Liver (tissue), 9 donors: ENCODE measurements around the gene OSBP2. TPM values are rescaled to one million over a fixed set of nuclear protein-coding genes. Genes with fewer than 3 reads are reported as not detected.

Experiments used
- DNase-seq: peaks from one replicate; pipeline ENCODE4 v3.0.0-alpha.2; 2017; ENCODE audit warnings: low spot score
- H3K27ac ChIP-seq, 2 donors: one replicate each; pipeline ENCODE4 v1.7.0; 2013; ENCODE audit warnings: inconsistent platforms in 2 of 2, low read length in 2 of 2, control low read depth in 1 of 2, low read depth in 1 of 2, mild to moderate bottlenecking in 1 of 2
- H3K27me3 ChIP-seq, 4 donors: one replicate each; pipeline versions ENCODE4 v1.6.1 to v1.7.0; 2013; ENCODE audit warnings: low read length in 3 of 4, inconsistent platforms in 1 of 4, mild to moderate bottlenecking in 1 of 4, moderate library complexity in 1 of 4; ENCODE audit not compliant: control insufficient read depth in 4 of 4, insufficient read depth in 4 of 4
- H3K36me3 ChIP-seq, 4 donors: one replicate each; pipeline versions ENCODE4 v1.6.1 to v1.7.0; 2013; ENCODE audit warnings: low read length in 3 of 4, mild to moderate bottlenecking in 3 of 4, low read depth in 1 of 4, moderate library complexity in 1 of 4; ENCODE audit not compliant: control insufficient read depth in 4 of 4, insufficient read depth in 3 of 4
- H3K4me1 ChIP-seq, 4 donors: one replicate each; pipeline versions ENCODE4 v1.6.1 to v1.7.0; 2013; ENCODE audit warnings: low read length in 3 of 4, mild to moderate bottlenecking in 3 of 4, moderate library complexity in 1 of 4; ENCODE audit not compliant: control insufficient read depth in 4 of 4, insufficient read depth in 4 of 4
- H3K4me3 ChIP-seq, 3 donors: one replicate each; pipeline versions ENCODE4 v1.6.1 to v1.7.0; 2013; ENCODE audit warnings: low read length in 3 of 3, control low read depth in 1 of 3, low read depth in 1 of 3, mild to moderate bottlenecking in 1 of 3
- H3K9ac ChIP-seq, 2 donors: one replicate each; pipeline ENCODE4 v1.7.0; 2013; ENCODE audit warnings: low read length in 2 of 2, mild to moderate bottlenecking in 2 of 2, moderate library complexity in 2 of 2, control low read depth in 1 of 2, low read depth in 1 of 2
- H3K9me3 ChIP-seq, 4 donors: one replicate each; pipeline versions ENCODE4 v1.6.1 to v1.7.0; 2013; ENCODE audit warnings: low read length in 3 of 4; ENCODE audit not compliant: control insufficient read depth in 4 of 4
- ATF3 ChIP-seq: IDR thresholded peaks from 2 replicates; pipeline ENCODE4 v1.6.1; 2016; ENCODE audit warnings: antibody characterized with exemption
- CTCF ChIP-seq: fragments of 150-350 bp; IDR thresholded peaks from 2 replicates; pipeline ENCODE4 v1.5.1; 2017; ENCODE audit warnings: improper control_type of control experiment, low read depth, low read length; ENCODE audit not compliant: missing input control
- EGR1 ChIP-seq, 2 donors: IDR thresholded peaks; 2 replicates each; pipeline ENCODE4 v1.6.1; 2016 to 2018; ENCODE audit warnings: antibody characterized with exemption in 2 of 2, low read depth in 2 of 2
- GABPA ChIP-seq, 2 donors: IDR thresholded peaks in 1 of 2; conservative IDR thresholded peaks in 1 of 2; 2 replicates each; pipeline ENCODE4 v1.6.1; 2016; ENCODE audit warnings: antibody characterized with exemption in 2 of 2, mild to moderate bottlenecking in 1 of 2, moderate library complexity in 1 of 2
- HNF4A ChIP-seq, 2 donors: conservative IDR thresholded peaks; 2 replicates each; pipeline ENCODE4 v1.6.1; 2016; ENCODE audit warnings: antibody characterized with exemption in 2 of 2, mild to moderate bottlenecking in 2 of 2
- HNF4G ChIP-seq: IDR thresholded peaks from 2 replicates; pipeline ENCODE4 v1.6.1; 2016; ENCODE audit warnings: antibody characterized with exemption
- JUND ChIP-seq, 2 donors: IDR thresholded peaks; 2 replicates each; pipeline ENCODE4 v1.6.1; 2016; ENCODE audit warnings: antibody characterized with exemption in 2 of 2
- MAX ChIP-seq: IDR thresholded peaks from 2 replicates; pipeline ENCODE4 v1.6.1; 2016; ENCODE audit warnings: antibody characterized with exemption
- NR2F2 ChIP-seq: IDR thresholded peaks from 2 replicates; pipeline ENCODE4 v1.6.1; 2016; ENCODE audit warnings: antibody characterized with exemption
- RAD21 ChIP-seq, 2 donors: IDR thresholded peaks; 2 replicates each; pipeline ENCODE4 v1.6.1; 2016; ENCODE audit warnings: antibody characterized with exemption in 2 of 2, mild to moderate bottlenecking in 2 of 2
- REST ChIP-seq: IDR thresholded peaks from 2 replicates; pipeline ENCODE4 v1.6.1; 2016; ENCODE audit warnings: antibody characterized with exemption, mild to moderate bottlenecking
- RXRA ChIP-seq, 2 donors: IDR thresholded peaks; 2 replicates each; pipeline ENCODE4 v1.6.1; 2017 to 2018; ENCODE audit warnings: antibody characterized with exemption in 2 of 2, mild to moderate bottlenecking in 1 of 2
- SP1 ChIP-seq: IDR thresholded peaks from 2 replicates; pipeline ENCODE4 v1.6.1; 2018; ENCODE audit warnings: antibody characterized with exemption, mild to moderate bottlenecking
- WGBS: extraction: QIAGEN DNeasy Blood & Tissue Kit; methylation state at CpG from one replicate; pipeline ENCODE4 v1.1.7; 2013; 5-methylcytosine and 5-hydroxymethylcytosine counted together
- polyA plus RNA-seq, 2 donors: library from polyadenylated mRNA; stranded (reverse) in 1 of 2; unstranded in 1 of 2; fragments of 200-250 nt in 1 of 2; fragments of >200 nt in 1 of 2; fragmentation: Nextera tagmentation in 1 of 2; extraction: Ambion mirVana in 1 of 2; gene quantifications; one replicate each; pipeline versions ENCODE4 v1.2.1 to v1.2.3, GENCODE V29; 2013 to 2015
- total RNA-seq, 2 donors: library from RNA; depleted of rRNA; stranded (reverse); fragments of >200 nt; gene quantifications; one replicate each; pipeline ENCODE4 v1.2.3, GENCODE V29; 2014
- donor health status: healthy.
- donor health status: healthy.
- donor health status: healthy.
- donor health status: healthy.
- donor health status: healthy.

Gene OSBP2
- total and polyA plus RNA-seq, 4 donors = 0.43 to 192 (median 0.86) TPM

GRCh38 chr22:30946354-30946753, 251.7 kb downstream of the OSBP2 start (continued):
- TF ChIP-seq HNF4G (no peak), EGR1 (IDR thresholded peaks at IDR 0.05; ENCODE audit: low read depth in 2 of 2) (no peak), RXRA (IDR thresholded peaks at IDR 0.05) (no peak), SP1 (no peak), NR2F2 (no peak)

- peaks cover 4 to 69% (median 53%) of the 10 kb centered on the region in 4 donors for H3K36me3 ChIP-seq
- H3K4me1 ChIP-seq = no peaks in the 10 kb centered on the region
- H3K27me3 ChIP-seq = no peaks in the 10 kb centered on the region
- H3K27ac ChIP-seq = no peak overlapping the region
- H3K4me3 ChIP-seq = no peak overlapping the region
- TF ChIP-seq RAD21 (IDR thresholded peaks at IDR 0.05) = peak in 1 of 2 donors; percentile 5
- TF ChIP-seq SP1 = no peak
- no peak for TF ChIP-seq EGR1 (IDR thresholded peaks at IDR 0.05; ENCODE audit: low read depth in 2 of 2)
- DNase-seq = no peak
- whole genome bisulfite sequencing = 81% methylated on average over 5 of the region's 5 CpGs
- no peak overlapping the region for H3K9ac ChIP-seq
- H3K9me3 ChIP-seq = no peaks in the 10 kb centered on the region
Measured at GRCh38 chr22:30947173-30947815, 252.6 kb downstream of the OSBP2 start.

- DNase-seq = no peak
- H3K36me3 ChIP-seq = peaks cover 4 to 67% (median 51%) of the 10 kb centered on the region in 4 donors
Measured at GRCh38 chr22:30947816-30948454, 253.3 kb downstream of the OSBP2 start.

More at GRCh38 chr22:30947816-30948454, 253.3 kb downstream of the OSBP2 start:
- WGBS = 49% methylated on average over 2 of the region's 2 CpGs
- no peaks in the 10 kb centered on the region for H3K9me3 ChIP-seq
- no peak overlapping the region for H3K9ac ChIP-seq
- H3K4me1 ChIP-seq = no peaks in the 10 kb centered on the region
- no peak overlapping the region for H3K4me3 ChIP-seq
- no peak overlapping the region for H3K27ac ChIP-seq
- H3K27me3 ChIP-seq = no peaks in the 10 kb centered on the region
- TF ChIP-seq EGR1 (IDR thresholded peaks at IDR 0.05; ENCODE audit: low read depth in 2 of 2) = no peak
- peak; percentile 85 to 89 for TF ChIP-seq RAD21 (IDR thresholded peaks at IDR 0.05)
- TF ChIP-seq HNF4G = no peak
- TF ChIP-seq GABPA (IDR thresholded peaks at IDR 0.05 in 1 of 2, conservative IDR thresholded peaks at IDR 0.05 in 1 of 2) = no peak
- no peak for TF ChIP-seq NR2F2
- TF ChIP-seq RXRA (IDR thresholded peaks at IDR 0.05) = no peak
- TF ChIP-seq JUND (IDR thresholded peaks at IDR 0.05) = no peak
- TF ChIP-seq HNF4A (conservative IDR thresholded peaks at IDR 0.05) = no peak
- TF ChIP-seq ATF3 = no peak
- no peak for TF ChIP-seq REST
- no peak for TF ChIP-seq MAX
- TF ChIP-seq CTCF = peak; percentile 52
